HEK293 (cell line): Measurements from ENCODE around the gene HSPB3.

ENCODE experiments used
- CTCF ChIA-PET: fragments of 350-600 bp; formaldehyde crosslinking; extraction: SDS; loops from one replicate; lab custom pipeline; 2021; ENCODE audit warnings: antibody characterized with exemption; lab: Yijun Ruan, JAX
- POLR2A ChIA-PET: fragments of 300-600 bp; formaldehyde crosslinking; extraction: SDS; loops from one replicate; lab custom pipeline; 2020; ENCODE audit warnings: antibody characterized with exemption, inconsistent platforms; lab: Yijun Ruan, JAX
- H3K27ac ChIP-seq: fragments of 200-500 bp; sonication (Bioruptor generic); 2 replicates; pipeline ENCODE4 v1.5.1; 2014; ENCODE audit warnings: low read depth, low read length, control low read depth, inconsistent platforms; ENCODE audit errors: extremely low read depth
- H3K36me3 ChIP-seq, 2 experiments: fragments of 200-500 bp in 1 of 2; sonication (Bioruptor generic) in 1 of 2; 1 replicate in 1 of 2; 2 replicates in 1 of 2; pipeline ENCODE4 v1.5.1; 2014 to 2017; ENCODE audit warnings: inconsistent platforms in 2 of 2, low read length in 2 of 2; ENCODE audit not compliant: control insufficient read depth in 2 of 2, insufficient read depth in 1 of 2
- H3K4me1 ChIP-seq: fragments of 200-500 bp; sonication (Bioruptor generic); 2 replicates; pipeline ENCODE4 v1.5.1; 2014; ENCODE audit warnings: mild to moderate bottlenecking, low read length, inconsistent platforms; ENCODE audit not compliant: control insufficient read depth, insufficient read depth
- H3K4me3 ChIP-seq: 2 replicates; pipeline ENCODE4 v1.5.1; 2011; ENCODE audit warnings: low read depth, mild to moderate bottlenecking, control low read depth, low read length, moderate library complexity
- H3K9me3 ChIP-seq: fragments of 200-500 bp; sonication (Bioruptor generic); 2 replicates; pipeline ENCODE4 v1.5.1; 2014; ENCODE audit warnings: low read depth, low read length, inconsistent platforms; ENCODE audit not compliant: control insufficient read depth, insufficient read depth
- KLF8 ChIP-seq: fragments of 450-650 bp; formaldehyde crosslinking; IDR thresholded peaks from 2 replicates; pipeline ENCODE4 v1.5.1; 2016; ENCODE audit warnings: missing biosample characterization, missing genetic modification characterization
- MZF1 ChIP-seq: fragments of 450-650 bp; formaldehyde crosslinking; IDR thresholded peaks from 2 replicates; pipeline ENCODE4 v1.5.1; 2017; ENCODE audit warnings: missing biosample characterization, missing genetic modification characterization, borderline replicate concordance
- SP3 ChIP-seq: fragments of 450-650 bp; formaldehyde crosslinking; IDR thresholded peaks from 2 replicates; pipeline ENCODE4 v1.5.1; 2016; ENCODE audit warnings: missing biosample characterization, missing genetic modification characterization
- ZBTB20 ChIP-seq: fragments of 450-650 bp; formaldehyde crosslinking; IDR thresholded peaks from 2 replicates; pipeline ENCODE4 v1.5.1; 2016; ENCODE audit warnings: missing biosample characterization, missing genetic modification characterization
- ZBTB8A ChIP-seq: fragments of 450-650 bp; formaldehyde crosslinking; IDR thresholded peaks from 2 replicates; pipeline ENCODE4 v1.5.1; 2016; ENCODE audit warnings: missing biosample characterization, missing genetic modification characterization
- ZFP3 ChIP-seq: fragments of 450-650 bp; formaldehyde crosslinking; IDR thresholded peaks from 2 replicates; pipeline ENCODE4 v1.5.1; 2016; ENCODE audit warnings: low read depth, missing biosample characterization, missing genetic modification characterization
- ZFP37 ChIP-seq: fragments of 450-650 bp; formaldehyde crosslinking; IDR thresholded peaks from 2 replicates; pipeline ENCODE4 v1.5.1; 2016; ENCODE audit warnings: missing biosample characterization, missing genetic modification characterization
- ZNF146 ChIP-seq: fragments of 450-650 bp; formaldehyde crosslinking; IDR thresholded peaks from 2 replicates; pipeline ENCODE4 v1.5.1; 2016; ENCODE audit warnings: missing biosample characterization, missing genetic modification characterization
- ZNF266 ChIP-seq: fragments of 450-650 bp; formaldehyde crosslinking; IDR thresholded peaks from 2 replicates; pipeline ENCODE4 v1.5.1; 2016; ENCODE audit warnings: missing biosample characterization, missing genetic modification characterization, low read depth
- ZNF292 ChIP-seq: fragments of 450-650 bp; formaldehyde crosslinking; IDR thresholded peaks from 2 replicates; pipeline ENCODE4 v1.5.1; 2016; ENCODE audit warnings: low read depth, missing biosample characterization, missing genetic modification characterization, borderline replicate concordance
- ZNF354C ChIP-seq: fragments of 450-650 bp; formaldehyde crosslinking; IDR thresholded peaks from 2 replicates; pipeline ENCODE4 v1.5.1; 2016; ENCODE audit warnings: missing biosample characterization, missing genetic modification characterization, low read depth, borderline replicate concordance
- ZNF394 ChIP-seq: fragments of 450-650 bp; formaldehyde crosslinking; IDR thresholded peaks from 2 replicates; pipeline ENCODE4 v1.5.1; 2016; ENCODE audit warnings: missing biosample characterization, missing genetic modification characterization, mild to moderate bottlenecking, moderate library complexity, borderline replicate concordance
- ZNF560 ChIP-seq: fragments of 450-650 bp; formaldehyde crosslinking; IDR thresholded peaks from 2 replicates; pipeline ENCODE4 v1.5.1; 2017; ENCODE audit warnings: missing biosample characterization, missing genetic modification characterization, borderline replicate concordance
- ZNF571 ChIP-seq: fragments of 450-650 bp; formaldehyde crosslinking; IDR thresholded peaks from 2 replicates; pipeline ENCODE4 v1.5.0; 2017; ENCODE audit warnings: missing biosample characterization, missing genetic modification characterization
- ZNF596 ChIP-seq: fragments of 450-650 bp; IDR thresholded peaks from 2 replicates; pipeline ENCODE4 v1.5.0; 2018; ENCODE audit warnings: missing biosample characterization, mild to moderate bottlenecking, missing genetic modification characterization, moderate library complexity
- ZNF792 ChIP-seq: fragments of 450-650 bp; formaldehyde crosslinking; IDR thresholded peaks from 2 replicates; pipeline ENCODE4 v1.5.1; 2016; ENCODE audit warnings: missing biosample characterization, missing genetic modification characterization
- ZSCAN16 ChIP-seq: fragments of 450-650 bp; formaldehyde crosslinking; IDR thresholded peaks from 2 replicates; pipeline ENCODE4 v1.5.1; 2016; ENCODE audit warnings: missing biosample characterization, missing genetic modification characterization
- ZSCAN30 ChIP-seq: fragments of 450-650 bp; IDR thresholded peaks from 2 replicates; pipeline ENCODE4 v1.5.1; 2018; ENCODE audit warnings: missing biosample characterization, mild to moderate bottlenecking, missing genetic modification characterization, moderate library complexity
- TF ChIP-seq, protein P1 (sequence below): fragments of 450-650 bp; formaldehyde crosslinking; IDR thresholded peaks from 2 replicates; pipeline ENCODE4 v1.5.0; 2017; ENCODE audit warnings: missing biosample characterization, missing genetic modification characterization, borderline replicate concordance
- TF ChIP-seq, protein P2 (sequence below): fragments of 450-650 bp; formaldehyde crosslinking; IDR thresholded peaks from 2 replicates; pipeline ENCODE4 v1.5.1; 2016; ENCODE audit warnings: missing biosample characterization, missing genetic modification characterization
- TF ChIP-seq, protein P3 (sequence below): fragments of 450-650 bp; formaldehyde crosslinking; IDR thresholded peaks from 2 replicates; pipeline ENCODE4 v1.5.1; 2016; ENCODE audit warnings: missing biosample characterization, missing genetic modification characterization
- TF ChIP-seq, protein P4 (sequence below): fragments of 450-650 bp; formaldehyde crosslinking; IDR thresholded peaks from 2 replicates; pipeline ENCODE4 v1.5.1; 2016; ENCODE audit warnings: missing biosample characterization, missing genetic modification characterization
- TF ChIP-seq, protein P5 (sequence below): fragments of 450-650 bp; formaldehyde crosslinking; IDR thresholded peaks from 2 replicates; pipeline ENCODE4 v1.5.1; 2016; ENCODE audit warnings: missing biosample characterization, missing genetic modification characterization
- TF ChIP-seq, protein P6 (sequence below): fragments of 450-650 bp; formaldehyde crosslinking; IDR thresholded peaks from 2 replicates; pipeline ENCODE4 v1.5.1; 2016; ENCODE audit warnings: missing biosample characterization, missing genetic modification characterization

The HSPB3 gene

DNA sequence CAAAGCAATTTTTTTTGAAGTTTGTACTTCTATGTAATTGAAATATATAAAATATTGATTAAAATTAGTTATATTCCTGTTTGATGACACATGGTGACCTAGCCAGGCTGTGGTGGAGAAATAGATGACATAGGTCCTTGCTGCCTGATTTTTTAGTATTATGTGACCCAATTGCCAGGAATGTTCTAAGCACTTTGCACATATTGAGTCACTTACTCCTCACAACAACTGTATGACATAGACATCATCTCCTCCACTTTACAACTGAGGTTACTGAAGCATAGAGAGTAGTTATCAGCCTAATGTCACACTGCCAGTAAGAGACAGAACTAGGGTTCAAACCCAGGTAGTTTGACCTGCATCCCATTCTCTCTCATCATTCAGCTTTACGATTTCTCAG lies 35.8 kb downstream of the HSPB3 start (continued):
- TF ChIP-seq ZNF596 (tag by site-specific recombination) (no peak), ZSCAN30 (tag by site-specific recombination) (no peak), ZFP37 (tag by site-specific recombination) (no peak), ZNF354C (no peak), ZNF146 (tag by site-specific recombination) (no peak)
- TF ChIP-seq, protein P1, sequence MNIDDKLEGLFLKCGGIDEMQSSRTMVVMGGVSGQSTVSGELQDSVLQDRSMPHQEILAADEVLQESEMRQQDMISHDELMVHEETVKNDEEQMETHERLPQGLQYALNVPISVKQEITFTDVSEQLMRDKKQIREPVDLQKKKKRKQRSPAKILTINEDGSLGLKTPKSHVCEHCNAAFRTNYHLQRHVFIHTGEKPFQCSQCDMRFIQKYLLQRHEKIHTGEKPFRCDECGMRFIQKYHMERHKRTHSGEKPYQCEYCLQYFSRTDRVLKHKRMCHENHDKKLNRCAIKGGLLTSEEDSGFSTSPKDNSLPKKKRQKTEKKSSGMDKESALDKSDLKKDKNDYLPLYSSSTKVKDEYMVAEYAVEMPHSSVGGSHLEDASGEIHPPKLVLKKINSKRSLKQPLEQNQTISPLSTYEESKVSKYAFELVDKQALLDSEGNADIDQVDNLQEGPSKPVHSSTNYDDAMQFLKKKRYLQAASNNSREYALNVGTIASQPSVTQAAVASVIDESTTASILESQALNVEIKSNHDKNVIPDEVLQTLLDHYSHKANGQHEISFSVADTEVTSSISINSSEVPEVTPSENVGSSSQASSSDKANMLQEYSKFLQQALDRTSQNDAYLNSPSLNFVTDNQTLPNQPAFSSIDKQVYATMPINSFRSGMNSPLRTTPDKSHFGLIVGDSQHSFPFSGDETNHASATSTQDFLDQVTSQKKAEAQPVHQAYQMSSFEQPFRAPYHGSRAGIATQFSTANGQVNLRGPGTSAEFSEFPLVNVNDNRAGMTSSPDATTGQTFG (tag by site-specific recombination) = no peak
- TF ChIP-seq, protein P2, sequence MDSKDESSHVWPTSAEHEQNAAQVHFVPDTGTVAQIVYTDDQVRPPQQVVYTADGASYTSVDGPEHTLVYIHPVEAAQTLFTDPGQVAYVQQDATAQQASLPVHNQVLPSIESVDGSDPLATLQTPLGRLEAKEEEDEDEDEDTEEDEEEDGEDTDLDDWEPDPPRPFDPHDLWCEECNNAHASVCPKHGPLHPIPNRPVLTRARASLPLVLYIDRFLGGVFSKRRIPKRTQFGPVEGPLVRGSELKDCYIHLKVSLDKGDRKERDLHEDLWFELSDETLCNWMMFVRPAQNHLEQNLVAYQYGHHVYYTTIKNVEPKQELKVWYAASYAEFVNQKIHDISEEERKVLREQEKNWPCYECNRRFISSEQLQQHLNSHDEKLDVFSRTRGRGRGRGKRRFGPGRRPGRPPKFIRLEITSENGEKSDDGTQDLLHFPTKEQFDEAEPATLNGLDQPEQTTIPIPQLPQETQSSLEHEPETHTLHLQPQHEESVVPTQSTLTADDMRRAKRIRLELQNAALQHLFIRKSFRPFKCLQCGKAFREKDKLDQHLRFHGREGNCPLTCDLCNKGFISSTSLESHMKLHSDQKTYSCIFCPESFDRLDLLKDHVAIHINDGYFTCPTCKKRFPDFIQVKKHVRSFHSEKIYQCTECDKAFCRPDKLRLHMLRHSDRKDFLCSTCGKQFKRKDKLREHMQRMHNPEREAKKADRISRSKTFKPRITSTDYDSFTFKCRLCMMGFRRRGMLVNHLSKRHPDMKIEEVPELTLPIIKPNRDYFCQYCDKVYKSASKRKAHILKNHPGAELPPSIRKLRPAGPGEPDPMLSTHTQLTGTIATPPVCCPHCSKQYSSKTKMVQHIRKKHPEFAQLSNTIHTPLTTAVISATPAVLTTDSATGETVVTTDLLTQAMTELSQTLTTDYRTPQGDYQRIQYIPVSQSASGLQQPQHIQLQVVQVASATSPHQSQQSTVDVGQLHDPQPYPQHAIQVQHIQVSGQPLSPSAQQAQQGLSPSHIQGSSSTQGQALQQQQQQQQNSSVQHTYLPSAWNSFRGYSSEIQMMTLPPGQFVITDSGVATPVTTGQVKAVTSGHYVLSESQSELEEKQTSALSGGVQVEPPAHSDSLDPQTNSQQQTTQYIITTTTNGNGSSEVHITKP (tag by site-specific recombination) = no peak

DNA sequence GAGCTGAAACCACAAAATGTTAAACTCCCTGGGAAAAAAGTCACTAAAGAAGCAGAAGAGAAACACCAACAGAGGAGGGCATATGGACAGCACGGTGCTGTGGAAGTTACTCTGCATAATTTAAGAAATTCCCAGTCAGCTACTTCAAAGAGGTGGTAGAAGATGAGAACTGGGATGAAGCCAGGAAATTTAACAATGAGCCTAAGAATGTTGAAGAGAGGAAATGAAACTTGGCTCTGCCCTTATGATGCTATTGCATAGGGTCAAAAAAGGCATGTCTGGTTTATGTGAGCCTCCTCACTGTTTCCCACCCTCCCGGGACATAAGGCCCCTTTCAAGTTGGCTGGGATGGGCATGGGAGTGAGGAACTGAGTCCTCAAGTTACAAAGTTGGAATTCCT lies 36.7 kb downstream of the HSPB3 start:
- TF ChIP-seq KLF8 (tag by site-specific recombination) (no peak), ZFP3 (tag by site-specific recombination) (no peak), MZF1 (tag by site-specific recombination) (no peak), ZNF571 (tag by site-specific recombination) (no peak), ZNF292 (tag by site-specific recombination) (no peak), SP3 (tag by site-specific recombination) (no peak), ZNF560 (tag by site-specific recombination) (no peak), ZNF266 (no peak), ZBTB20 (tag by site-specific recombination) (no peak), ZSCAN16 (tag by site-specific recombination) (no peak), ZNF792 (no peak), ZNF394 (tag by site-specific recombination) (no peak), ZBTB8A (tag by site-specific recombination) (no peak)
- TF ChIP-seq, protein P3, sequence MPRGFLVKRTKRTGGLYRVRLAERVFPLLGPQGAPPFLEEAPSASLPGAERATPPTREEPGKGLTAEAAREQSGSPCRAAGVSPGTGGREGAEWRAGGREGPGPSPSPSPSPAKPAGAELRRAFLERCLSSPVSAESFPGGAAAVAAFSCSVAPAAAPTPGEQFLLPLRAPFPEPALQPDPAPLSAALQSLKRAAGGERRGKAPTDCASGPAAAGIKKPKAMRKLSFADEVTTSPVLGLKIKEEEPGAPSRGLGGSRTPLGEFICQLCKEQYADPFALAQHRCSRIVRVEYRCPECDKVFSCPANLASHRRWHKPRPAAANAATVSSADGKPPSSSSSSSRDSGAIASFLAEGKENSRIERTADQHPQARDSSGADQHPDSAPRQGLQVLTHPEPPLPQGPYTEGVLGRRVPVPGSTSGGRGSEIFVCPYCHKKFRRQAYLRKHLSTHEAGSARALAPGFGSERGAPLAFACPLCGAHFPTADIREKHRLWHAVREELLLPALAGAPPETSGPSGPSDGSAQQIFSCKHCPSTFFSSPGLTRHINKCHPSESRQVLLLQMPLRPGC = no peak
- TF ChIP-seq, protein P4, sequence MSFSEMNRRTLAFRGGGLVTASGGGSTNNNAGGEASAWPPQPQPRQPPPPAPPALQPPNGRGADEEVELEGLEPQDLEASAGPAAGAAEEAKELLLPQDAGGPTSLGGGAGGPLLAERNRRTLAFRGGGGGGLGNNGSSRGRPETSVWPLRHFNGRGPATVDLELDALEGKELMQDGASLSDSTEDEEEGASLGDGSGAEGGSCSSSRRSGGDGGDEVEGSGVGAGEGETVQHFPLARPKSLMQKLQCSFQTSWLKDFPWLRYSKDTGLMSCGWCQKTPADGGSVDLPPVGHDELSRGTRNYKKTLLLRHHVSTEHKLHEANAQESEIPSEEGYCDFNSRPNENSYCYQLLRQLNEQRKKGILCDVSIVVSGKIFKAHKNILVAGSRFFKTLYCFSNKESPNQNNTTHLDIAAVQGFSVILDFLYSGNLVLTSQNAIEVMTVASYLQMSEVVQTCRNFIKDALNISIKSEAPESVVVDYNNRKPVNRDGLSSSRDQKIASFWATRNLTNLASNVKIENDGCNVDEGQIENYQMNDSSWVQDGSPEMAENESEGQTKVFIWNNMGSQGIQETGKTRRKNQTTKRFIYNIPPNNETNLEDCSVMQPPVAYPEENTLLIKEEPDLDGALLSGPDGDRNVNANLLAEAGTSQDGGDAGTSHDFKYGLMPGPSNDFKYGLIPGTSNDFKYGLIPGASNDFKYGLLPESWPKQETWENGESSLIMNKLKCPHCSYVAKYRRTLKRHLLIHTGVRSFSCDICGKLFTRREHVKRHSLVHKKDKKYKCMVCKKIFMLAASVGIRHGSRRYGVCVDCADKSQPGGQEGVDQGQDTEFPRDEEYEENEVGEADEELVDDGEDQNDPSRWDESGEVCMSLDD (tag by site-specific recombination) = no peak
- TF ChIP-seq, protein P5, sequence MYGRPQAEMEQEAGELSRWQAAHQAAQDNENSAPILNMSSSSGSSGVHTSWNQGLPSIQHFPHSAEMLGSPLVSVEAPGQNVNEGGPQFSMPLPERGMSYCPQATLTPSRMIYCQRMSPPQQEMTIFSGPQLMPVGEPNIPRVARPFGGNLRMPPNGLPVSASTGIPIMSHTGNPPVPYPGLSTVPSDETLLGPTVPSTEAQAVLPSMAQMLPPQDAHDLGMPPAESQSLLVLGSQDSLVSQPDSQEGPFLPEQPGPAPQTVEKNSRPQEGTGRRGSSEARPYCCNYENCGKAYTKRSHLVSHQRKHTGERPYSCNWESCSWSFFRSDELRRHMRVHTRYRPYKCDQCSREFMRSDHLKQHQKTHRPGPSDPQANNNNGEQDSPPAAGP = no peak
- TF ChIP-seq, protein P6, sequence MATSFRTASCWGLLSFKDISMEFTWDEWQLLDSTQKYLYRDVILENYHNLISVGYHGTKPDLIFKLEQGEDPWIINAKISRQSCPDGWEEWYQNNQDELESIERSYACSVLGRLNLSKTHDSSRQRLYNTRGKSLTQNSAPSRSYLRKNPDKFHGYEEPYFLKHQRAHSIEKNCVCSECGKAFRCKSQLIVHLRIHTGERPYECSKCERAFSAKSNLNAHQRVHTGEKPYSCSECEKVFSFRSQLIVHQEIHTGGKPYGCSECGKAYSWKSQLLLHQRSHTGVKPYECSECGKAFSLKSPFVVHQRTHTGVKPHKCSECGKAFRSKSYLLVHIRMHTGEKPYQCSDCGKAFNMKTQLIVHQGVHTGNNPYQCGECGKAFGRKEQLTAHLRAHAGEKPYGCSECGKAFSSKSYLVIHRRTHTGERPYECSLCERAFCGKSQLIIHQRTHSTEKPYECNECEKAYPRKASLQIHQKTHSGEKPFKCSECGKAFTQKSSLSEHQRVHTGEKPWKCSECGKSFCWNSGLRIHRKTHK = no peak
- POLR2A ChIA-PET = no interaction called here
- H3K9me3 ChIP-seq = no peaks in the 10 kb centered on the region
- H3K4me1 ChIP-seq = no peaks in the 10 kb centered on the region
- no peak overlapping the region for H3K4me3 ChIP-seq
- CTCF ChIA-PET = interaction anchor here (0.6 to 6.0 kb wide), 6 partner anchors 11 to 414 kb away, joined by 3 to 95 read pairs (median 6); no protein-coding TSS in a partner anchor
- no peak overlapping the region for H3K27ac ChIP-seq
- H3K36me3 ChIP-seq = no peaks in the 10 kb centered on the region
